Fibroblast of the aortic adventitia (primary cell): ENCODE data around the gene CRNKL1. TPM values are rescaled to one million over a fixed set of nuclear protein-coding genes. Genes with fewer than 3 reads are reported as not detected.

Experiments
- DNase-seq: peaks from one replicate; pipeline ENCODE4 v3.0.0-alpha.2; 2010; ENCODE audit warnings: low read depth
- H3K4me3 ChIP-seq: 2 replicates; pipeline ENCODE4 v1.5.1; 2011; ENCODE audit warnings: low read depth, mild to moderate bottlenecking, control low read depth, low read length, moderate library complexity
- total RNA-seq: library from RNA; depleted of rRNA; stranded (reverse); fragments of >200 nt; gene quantifications from 2 replicates; pipeline ENCODE4 v1.2.3, GENCODE V29; 2012; ENCODE audit warnings: low replicate concordance
- TF ChIP-seq, protein P1 (sequence below): IDR thresholded peaks from 2 replicates; pipeline ENCODE4 v1.5.1; 2011; ENCODE audit warnings: mild to moderate bottlenecking, low read length, control low read depth, inconsistent platforms; ENCODE audit not compliant: insufficient read depth

CRNKL1 gene
- total RNA-seq, 1 donor = 31.2 TPM

DNA sequence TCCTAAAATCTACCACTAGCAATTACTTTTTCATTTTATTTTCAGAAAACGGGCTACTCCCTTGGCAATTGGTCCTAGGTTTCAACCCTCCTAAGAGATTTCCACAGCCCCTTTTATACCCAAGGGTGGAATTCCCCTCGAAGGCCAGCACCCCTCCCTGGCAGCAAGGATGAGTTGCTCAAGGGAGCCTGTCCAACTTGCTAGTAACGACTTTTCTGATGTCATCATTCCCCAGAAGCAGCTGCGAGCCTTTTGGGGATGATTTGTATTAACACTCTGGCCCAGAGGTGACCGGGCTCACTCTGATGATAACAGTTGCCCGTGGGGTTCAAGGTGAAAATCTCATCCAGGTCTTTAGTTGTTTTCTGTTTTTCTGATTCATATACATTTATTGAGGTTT is 65.8 kb downstream of the CRNKL1 start:
- DNase-seq = peak; percentile 75
- no peak overlapping the region for H3K4me3 ChIP-seq
- TF ChIP-seq, protein P1, sequence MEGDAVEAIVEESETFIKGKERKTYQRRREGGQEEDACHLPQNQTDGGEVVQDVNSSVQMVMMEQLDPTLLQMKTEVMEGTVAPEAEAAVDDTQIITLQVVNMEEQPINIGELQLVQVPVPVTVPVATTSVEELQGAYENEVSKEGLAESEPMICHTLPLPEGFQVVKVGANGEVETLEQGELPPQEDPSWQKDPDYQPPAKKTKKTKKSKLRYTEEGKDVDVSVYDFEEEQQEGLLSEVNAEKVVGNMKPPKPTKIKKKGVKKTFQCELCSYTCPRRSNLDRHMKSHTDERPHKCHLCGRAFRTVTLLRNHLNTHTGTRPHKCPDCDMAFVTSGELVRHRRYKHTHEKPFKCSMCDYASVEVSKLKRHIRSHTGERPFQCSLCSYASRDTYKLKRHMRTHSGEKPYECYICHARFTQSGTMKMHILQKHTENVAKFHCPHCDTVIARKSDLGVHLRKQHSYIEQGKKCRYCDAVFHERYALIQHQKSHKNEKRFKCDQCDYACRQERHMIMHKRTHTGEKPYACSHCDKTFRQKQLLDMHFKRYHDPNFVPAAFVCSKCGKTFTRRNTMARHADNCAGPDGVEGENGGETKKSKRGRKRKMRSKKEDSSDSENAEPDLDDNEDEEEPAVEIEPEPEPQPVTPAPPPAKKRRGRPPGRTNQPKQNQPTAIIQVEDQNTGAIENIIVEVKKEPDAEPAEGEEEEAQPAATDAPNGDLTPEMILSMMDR = no peak

Other genes with a start within 250 kb of the CRNKL1 start
- 19.3 and 49.3 TPM in 2 replicates for gene NAA20, start 35.1 kb downstream of the CRNKL1 start, total RNA-seq
- gene CFAP61, start 66 bp upstream of the CRNKL1 start, total RNA-seq = 0.18 TPM in 1 of 2 replicates, not detected in the other